SU-DHL-6 (cell line): Measurements from ENCODE around the gene TLR8.
"Not testable (repeated sequence)": the region's sequence is repeated elsewhere in the genome, so short reads cannot be mapped to it uniquely, and the experiment has no call there.

Experiments used
- H2AFZ ChIP-seq: fragments of 200-600 bp; sonication (generic); 2 replicates; pipeline ENCODE4 v1.6.1; 2014; ENCODE audit warnings: low read depth, mild to moderate bottlenecking, moderate library complexity, mixed read lengths, antibody characterized with exemption, low read length; ENCODE audit not compliant: severe bottlenecking
- H3F3A ChIP-seq: fragments of 200-600 bp; shearing (Covaris generic); 2 replicates; pipeline ENCODE4 v1.6.0; 2016; ENCODE audit warnings: antibody characterized with exemption, mild to moderate bottlenecking; ENCODE audit not compliant: insufficient read depth
- H3K27ac ChIP-seq: fragments of 200-600 bp; sonication (generic); 2 replicates; pipeline ENCODE4 v1.5.1; 2016; ENCODE audit warnings: low read depth, mild to moderate bottlenecking, low read length, moderate library complexity, mixed read lengths
- H3K27me3 ChIP-seq: fragments of 200-600 bp; sonication (generic), shearing (Covaris generic); 2 replicates; pipeline ENCODE4 v1.6.0; 2014; ENCODE audit warnings: mild to moderate bottlenecking, low read length
- H3K36me3 ChIP-seq: fragments of 200-600 bp; sonication (generic); 2 replicates; pipeline ENCODE4 v1.6.1; 2014; ENCODE audit warnings: mild to moderate bottlenecking, low read length, mixed read lengths
- H3K4me2 ChIP-seq: fragments of 300-600, 200-600 bp; shearing (Covaris generic), sonication (generic); 2 replicates; pipeline ENCODE4 v1.6.0; 2014; ENCODE audit warnings: low read length, low read depth, mild to moderate bottlenecking; ENCODE audit not compliant: poor library complexity, severe bottlenecking
- H3K4me3 ChIP-seq: fragments of 200-600 bp; sonication (generic); 2 replicates; pipeline ENCODE4 v1.5.1; 2014; ENCODE audit warnings: antibody characterized with exemption, low read length, mild to moderate bottlenecking, mixed read lengths; ENCODE audit not compliant: insufficient read depth, poor library complexity, severe bottlenecking
- H3K79me2 ChIP-seq: fragments of 200-600 bp; sonication (generic); 2 replicates; pipeline ENCODE4 v1.6.1; 2014; ENCODE audit warnings: mild to moderate bottlenecking, low read length, moderate library complexity; ENCODE audit not compliant: insufficient read depth
- H3K9ac ChIP-seq: fragments of 200-600 bp; sonication (generic); 2 replicates; pipeline ENCODE4 v1.7.0; 2014; ENCODE audit warnings: mild to moderate bottlenecking, low read length
- H3K9me2 ChIP-seq: fragments of 200-600 bp; sonication (generic); replicated peaks from 2 replicates; pipeline ENCODE4 v1.6.1; 2014; ENCODE audit warnings: low read length; ENCODE audit not compliant: insufficient read depth
- H3K9me3 ChIP-seq: fragments of 200-600 bp; sonication (generic); 2 replicates; pipeline ENCODE4 v1.6.1; 2014; ENCODE audit warnings: low read length, mixed read lengths; ENCODE audit not compliant: insufficient read depth
- H4K20me1 ChIP-seq: fragments of 200-600 bp; sonication (generic); 2 replicates; pipeline ENCODE4 v1.6.1; 2014; ENCODE audit warnings: low read depth, mild to moderate bottlenecking, antibody characterized with exemption, low read length, moderate library complexity, mixed read lengths
- EZH2phosphoT487 ChIP-seq: fragments of 200-600 bp; sonication (generic), shearing (Covaris generic); conservative IDR thresholded peaks from 2 replicates; pipeline ENCODE4 v1.6.1; 2018; ENCODE audit warnings: mild to moderate bottlenecking, antibody characterized with exemption, low read length, moderate library complexity, mixed read lengths
- TF ChIP-seq, protein P1 (sequence below): fragments of 200-600 bp; sonication (generic); IDR thresholded peaks from one replicate; pipeline ENCODE4 v1.5.1; 2017; ENCODE audit warnings: antibody characterized with exemption, mild to moderate bottlenecking, low read length, moderate library complexity; ENCODE audit not compliant: insufficient read depth, poor library complexity, severe bottlenecking

TLR8 gene

DNA sequence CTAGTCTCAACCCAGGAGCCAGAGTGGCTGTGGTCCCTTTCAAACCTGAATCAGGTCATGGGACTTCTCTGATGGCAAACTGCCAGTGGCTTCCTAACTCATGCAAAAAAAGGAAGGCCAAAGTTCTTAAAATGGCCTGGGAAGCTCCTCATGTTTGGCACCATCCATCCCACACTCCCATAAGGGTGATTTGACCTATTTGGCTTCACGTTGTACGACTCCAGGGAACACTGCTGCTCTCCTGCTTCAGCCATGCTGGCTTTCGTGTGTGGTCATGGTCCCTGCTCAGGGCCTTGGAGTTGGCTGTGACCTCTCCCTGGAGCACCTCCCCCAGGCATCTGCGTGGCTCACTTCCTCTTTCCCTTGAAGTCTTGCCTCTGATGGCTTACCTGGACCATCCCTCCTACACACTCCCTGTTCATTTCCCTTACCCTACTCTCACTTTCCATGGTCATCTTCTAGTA is 55.7 kb downstream of the TLR8 start:
- H3F3A ChIP-seq = peaks cover 12% of the 10 kb centered on the region
- no peaks in the 10 kb centered on the region for H3K27me3 ChIP-seq
- no peaks in the 10 kb centered on the region for H3K9me2 ChIP-seq
- no peaks in the 10 kb centered on the region for H4K20me1 ChIP-seq
- H3K4me2 ChIP-seq = no peak overlapping the region
- H3K9me3 ChIP-seq = no peaks in the 10 kb centered on the region
- H3K79me2 ChIP-seq = no peaks in the 10 kb centered on the region
- TF ChIP-seq EZH2phosphoT487 = no peak
- TF ChIP-seq, protein P1, sequence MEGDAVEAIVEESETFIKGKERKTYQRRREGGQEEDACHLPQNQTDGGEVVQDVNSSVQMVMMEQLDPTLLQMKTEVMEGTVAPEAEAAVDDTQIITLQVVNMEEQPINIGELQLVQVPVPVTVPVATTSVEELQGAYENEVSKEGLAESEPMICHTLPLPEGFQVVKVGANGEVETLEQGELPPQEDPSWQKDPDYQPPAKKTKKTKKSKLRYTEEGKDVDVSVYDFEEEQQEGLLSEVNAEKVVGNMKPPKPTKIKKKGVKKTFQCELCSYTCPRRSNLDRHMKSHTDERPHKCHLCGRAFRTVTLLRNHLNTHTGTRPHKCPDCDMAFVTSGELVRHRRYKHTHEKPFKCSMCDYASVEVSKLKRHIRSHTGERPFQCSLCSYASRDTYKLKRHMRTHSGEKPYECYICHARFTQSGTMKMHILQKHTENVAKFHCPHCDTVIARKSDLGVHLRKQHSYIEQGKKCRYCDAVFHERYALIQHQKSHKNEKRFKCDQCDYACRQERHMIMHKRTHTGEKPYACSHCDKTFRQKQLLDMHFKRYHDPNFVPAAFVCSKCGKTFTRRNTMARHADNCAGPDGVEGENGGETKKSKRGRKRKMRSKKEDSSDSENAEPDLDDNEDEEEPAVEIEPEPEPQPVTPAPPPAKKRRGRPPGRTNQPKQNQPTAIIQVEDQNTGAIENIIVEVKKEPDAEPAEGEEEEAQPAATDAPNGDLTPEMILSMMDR = no peak
- H3K27ac ChIP-seq = no peak overlapping the region
- no peak overlapping the region; the same call in 1 of the 2 replicates for H3K9ac ChIP-seq
- no peak overlapping the region for H2AFZ ChIP-seq
- H3K4me3 ChIP-seq = no peak overlapping the region
- no peaks in the 10 kb centered on the region for H3K36me3 ChIP-seq

DNA sequence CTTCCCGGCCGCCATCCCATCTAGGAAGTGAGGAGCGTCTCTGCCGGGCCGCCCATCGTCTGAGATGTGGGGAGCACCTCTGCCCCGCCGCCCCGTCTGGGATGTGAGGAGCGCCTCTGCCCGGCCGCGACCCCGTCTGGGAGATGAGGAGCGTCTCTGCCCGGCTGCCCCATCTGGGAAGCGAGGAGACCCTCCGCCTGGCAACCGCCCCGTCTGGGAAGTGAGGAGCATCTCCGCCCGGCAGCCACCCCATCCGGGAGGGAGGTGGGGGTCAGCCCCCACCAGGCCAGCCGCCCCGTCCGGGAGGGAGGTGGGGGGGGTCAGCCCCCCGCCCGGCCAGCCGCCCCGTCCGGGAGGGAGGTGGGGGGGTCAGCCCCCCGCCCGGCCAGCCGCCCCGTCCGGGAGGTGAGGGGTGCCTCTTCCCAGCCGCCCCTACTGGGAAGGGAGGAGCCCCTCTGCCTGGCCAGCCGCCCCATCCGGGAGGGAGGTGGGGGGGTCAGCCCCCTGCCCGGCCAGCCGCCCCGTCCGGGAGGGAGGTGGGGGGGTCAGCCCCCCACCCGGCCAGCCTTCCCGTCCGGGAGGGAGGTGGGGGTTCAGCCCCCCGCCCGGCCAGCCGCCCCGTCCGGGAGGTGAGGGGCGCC is 56.9 kb downstream of the TLR8 start:
- H3K27me3 ChIP-seq, H3K4me3 ChIP-seq, H3K9ac ChIP-seq, H3K9me3 ChIP-seq, H3K27ac ChIP-seq, H2AFZ ChIP-seq, H4K20me1 ChIP-seq, H3K4me2 ChIP-seq, H3F3A ChIP-seq, H3K79me2 ChIP-seq, H3K36me3 ChIP-seq, H3K9me2 ChIP-seq: not testable (repeated sequence)

DNA sequence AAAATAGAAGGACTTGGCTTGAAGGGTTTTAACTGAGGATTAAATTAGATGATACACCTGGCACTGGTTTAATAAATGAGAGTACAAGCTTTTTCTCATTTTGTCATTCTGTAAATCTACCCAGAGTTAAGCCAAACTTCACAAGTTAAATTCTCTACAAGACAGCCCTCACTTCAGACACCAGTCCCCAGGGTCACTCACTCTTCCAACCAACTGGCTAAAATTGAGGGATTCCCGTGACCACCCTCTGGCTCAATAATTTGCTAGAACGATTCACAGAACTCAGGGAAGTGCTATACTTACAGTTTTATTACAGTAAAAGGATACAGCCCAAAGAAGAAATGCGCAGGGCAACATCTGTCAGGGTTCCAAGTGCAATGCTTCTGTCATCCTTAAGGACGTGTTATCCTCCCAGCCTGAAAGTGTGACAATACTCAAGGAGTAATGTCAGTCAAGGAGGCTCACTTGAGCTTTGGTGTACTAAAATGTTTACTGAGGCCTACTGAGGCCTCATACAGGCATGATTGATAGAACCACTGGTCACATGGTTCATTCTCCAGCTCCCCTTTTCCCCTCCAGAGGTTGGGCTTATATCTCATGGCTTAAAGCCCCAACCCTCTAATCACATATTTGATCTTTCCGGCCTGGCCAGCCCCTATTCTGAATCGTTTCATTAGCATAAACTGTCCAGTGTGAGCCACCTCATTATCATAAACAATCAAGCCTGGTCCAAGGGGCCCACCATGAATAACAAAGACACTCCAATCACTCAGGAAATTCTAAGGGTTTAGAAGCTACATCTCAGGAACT is 58.9 kb downstream of the TLR8 start:
- no peaks in the 10 kb centered on the region for H3K36me3 ChIP-seq
- H3K27ac ChIP-seq = no peak overlapping the region
- no peaks in the 10 kb centered on the region for H4K20me1 ChIP-seq
- H3K9me2 ChIP-seq = no peaks in the 10 kb centered on the region
- TF ChIP-seq EZH2phosphoT487 = no peak
- TF ChIP-seq, protein P1 = no peak
- peak overlapping the region; percentile 41 for H2AFZ ChIP-seq
- no peaks in the 10 kb centered on the region for H3K79me2 ChIP-seq
- no peak overlapping the region for H3K9ac ChIP-seq
- no peak overlapping the region for H3K4me3 ChIP-seq
- H3K9me3 ChIP-seq = no peaks in the 10 kb centered on the region
- no peaks in the 10 kb centered on the region for H3K27me3 ChIP-seq
- peaks cover 12% of the 10 kb centered on the region for H3F3A ChIP-seq
- H3K4me2 ChIP-seq = no peak overlapping the region

GRCh38 chrX:12966151-12966550 is 59.7 kb downstream of the TLR8 start:
- Histone ChIP-seq H3K4me2 (no peak overlapping the region), H3K4me3 (no peak overlapping the region), H3K36me3 (no peaks in the 10 kb centered on the region), H3K9ac (no peak overlapping the region), H3F3A (peaks cover 20% of the 10 kb centered on the region), H3K27me3 (no peaks in the 10 kb centered on the region), H3K9me3 (no peaks in the 10 kb centered on the region), H3K27ac (no peak overlapping the region), H3K79me2 (no peaks in the 10 kb centered on the region; the same call in 1 of the 2 replicates), H3K9me2 (no peaks in the 10 kb centered on the region), H4K20me1 (no peaks in the 10 kb centered on the region), H2AFZ (no peak overlapping the region)
- TF ChIP-seq, protein P1 = no peak
- TF ChIP-seq EZH2phosphoT487 = no peak
